PC-3 (cell line): ENCODE measurements around the gene THRA. TPM values are rescaled to one million over a fixed set of nuclear protein-coding genes. Genes with fewer than 3 reads are reported as not detected.

Experiments
- ATAC-seq: fragments of 200-7000 bp; cut with Tn5 transposase; 2 replicates; pipeline ENCODE4 v1.9.1; 2020; ENCODE audit warnings: mild to moderate bottlenecking, moderate library complexity
- BruUV-seq: library from RNA; stranded (reverse); fragments of 400-500 nt; replicated peaks from 2 replicates; lab custom pipeline; 2021; lab: Mats Ljungman, UMichigan
- CTCF ChIA-PET: fragments of 300-600 bp; sonication (Branson Sonifier 250); formaldehyde crosslinking; loops from one replicate; lab custom pipeline; 2022; ENCODE audit warnings: antibody characterized with exemption; lab: Charles Lee
- POLR2A ChIA-PET: fragments of 300-600 bp; sonication (Branson Sonifier 250); formaldehyde crosslinking; loops from one replicate; lab custom pipeline; 2022; ENCODE audit warnings: antibody characterized with exemption; ENCODE audit not compliant: unreplicated experiment; lab: Charles Lee
- DNase-seq: peaks from one replicate; pipeline ENCODE4 v3.0.0-alpha.2; 2015
- H2AFZ ChIP-seq: fragments of 300-600 bp; sonication (generic); 2 replicates; pipeline ENCODE4 v1.6.0; 2016; ENCODE audit warnings: antibody characterized with exemption, low read length
- H3F3A ChIP-seq: fragments of 300-600 bp; sonication (generic); one replicate; pipeline ENCODE4 v1.6.0; 2017; ENCODE audit warnings: antibody characterized with exemption, low read length, control low read depth, mild to moderate bottlenecking; ENCODE audit not compliant: unreplicated experiment
- H3K27ac ChIP-seq: fragments of 300-600 bp; sonication (generic); 2 replicates; pipeline ENCODE4 v1.5.1; 2016; ENCODE audit warnings: mild to moderate bottlenecking, low read length
- H3K27me3 ChIP-seq: fragments of 300-600 bp; sonication (generic); 2 replicates; pipeline ENCODE4 v1.6.1; 2016; ENCODE audit warnings: low read length, mixed read lengths
- H3K36me3 ChIP-seq: fragments of 300-600 bp; sonication (generic); 2 replicates; pipeline ENCODE4 v1.6.1; 2016; ENCODE audit warnings: low read depth, mixed run types, low read length, mixed read lengths
- H3K4me1 ChIP-seq: fragments of 300-600 bp; sonication (generic); 2 replicates; pipeline ENCODE4 v1.5.1; 2016; ENCODE audit warnings: low read length; ENCODE audit not compliant: insufficient read depth
- H3K4me2 ChIP-seq: fragments of 300-600 bp; sonication (generic); 2 replicates; pipeline ENCODE4 v1.6.0; 2016; ENCODE audit warnings: low read length
- H3K4me3 ChIP-seq: fragments of 300-600 bp; sonication (generic); 2 replicates; pipeline ENCODE4 v1.5.1; 2016; ENCODE audit warnings: mild to moderate bottlenecking, low read length, mixed read lengths
- H3K79me2 ChIP-seq: fragments of 300-600 bp; sonication (generic); 2 replicates; pipeline ENCODE4 v1.6.1; 2017; ENCODE audit warnings: low read length, mixed read lengths
- H3K9ac ChIP-seq: fragments of 300-600 bp; sonication (generic); 2 replicates; pipeline ENCODE4 v1.6.0; 2016; ENCODE audit warnings: mild to moderate bottlenecking, low read length
- H3K9me2 ChIP-seq: fragments of 300-600 bp; sonication (generic); replicated peaks from 2 replicates; pipeline ENCODE4 v1.6.1; 2016; ENCODE audit warnings: mixed run types, low read length, mixed read lengths
- H3K9me3 ChIP-seq: fragments of 300-600 bp; sonication (generic); 2 replicates; pipeline ENCODE4 v1.6.1; 2016; ENCODE audit warnings: low read length, mixed read lengths
- H4K20me1 ChIP-seq: fragments of 300-600 bp; sonication (generic); 2 replicates; pipeline ENCODE4 v1.6.1; 2016; ENCODE audit warnings: low read length, mixed read lengths
- CTCF ChIP-seq: fragments of 300-600 bp; sonication (generic); conservative IDR thresholded peaks from 2 replicates; pipeline ENCODE4 v1.5.1; 2017; ENCODE audit warnings: antibody characterized with exemption, low read depth, mild to moderate bottlenecking, low read length
- EZH2 ChIP-seq: fragments of 300-600 bp; sonication (generic); IDR thresholded peaks from one replicate; pipeline ENCODE4 v1.6.1; 2017; ENCODE audit warnings: antibody characterized with exemption, mild to moderate bottlenecking, low read length; ENCODE audit not compliant: unreplicated experiment
- EZH2phosphoT487 ChIP-seq: fragments of 300-600 bp; sonication (generic); IDR thresholded peaks from 2 replicates; pipeline ENCODE4 v1.6.1; 2018; ENCODE audit warnings: mild to moderate bottlenecking, antibody characterized with exemption, low read length, borderline replicate concordance
- intact Hi-C: fragments of 100-400 bp; cut with micrococcal nuclease; formaldehyde crosslinking; loops from 2 replicates; pipeline ENCODE4 v1.9.0; 2023
- total RNA-seq: library from RNA; depleted of rRNA; stranded (reverse); fragments of >200 nt; gene quantifications from 2 replicates; pipeline ENCODE4 v1.2.3, GENCODE V29; 2014

Gene THRA
- total RNA-seq, 1 experiment from 2014 or later, result 6.6 TPM

- no peak for TF ChIP-seq EZH2
- no peak for TF ChIP-seq CTCF
- TF ChIP-seq EZH2phosphoT487, result no peak
- ATAC-seq (no peak), DNase-seq (no peak)
- H3K79me2 ChIP-seq, result no peaks in the 10 kb centered on the region
- no peak overlapping the region for H3K4me3 ChIP-seq
- H3K4me1 ChIP-seq, result peaks cover 55% of the 10 kb centered on the region
- peak overlapping the region; percentile 86; the same call in 1 of the 2 replicates for H3K4me2 ChIP-seq
- H3K9ac ChIP-seq, result 0 out of 2 replicates have a peak overlapping the region, but pooled peaks have one; percentile 16
- H3K27me3 ChIP-seq, result no peaks in the 10 kb centered on the region
- BruUV-seq, result no TSS peak
- H3K9me3 ChIP-seq, result no peaks in the 10 kb centered on the region
- peaks cover 4% of the 10 kb centered on the region for H3F3A ChIP-seq
- intact Hi-C loops, result loop anchor here (1.0 to 5.0 kb wide), 5 partner anchors 12 to 180 kb away; partner anchors contain the start of gene NR1D1
- no peaks in the 10 kb centered on the region for H3K9me2 ChIP-seq
- ChIA-PET POLR2A (interaction anchor here (0.5 to 2.0 kb wide), 6 partner anchors 10 to 89 kb away, joined by 3 to 16 read pairs (median 8); partner anchors contain the start of genes MSL1 and NR1D1), CTCF (interaction anchor here (0.5 to 2.3 kb wide), 10 partner anchors 9 to 86 kb away, joined by 3 to 26 read pairs (median 5); partner anchors contain the start of genes CASC3 and MSL1)
- peak overlapping the region; percentile 11; the same call in 1 of the 2 replicates for H2AFZ ChIP-seq
- H3K36me3 ChIP-seq, result no peaks in the 10 kb centered on the region
- no peaks in the 10 kb centered on the region for H4K20me1 ChIP-seq
- peak overlapping the region; percentile 25; the same call in 1 of the 2 replicates for H3K27ac ChIP-seq
Observed at GRCh38 chr17:40112718-40113109, 49.9 kb downstream of the THRA start.

GRCh38 chr17:40113110-40113906, 50.5 kb downstream of the THRA start:
- DNase-seq (peak; percentile 94), ATAC-seq (peak; percentile 65)
- peak overlapping the region; percentile 95 for H3K9ac ChIP-seq
- H3K4me2 ChIP-seq, result peak overlapping the region; percentile 86
- H3K9me2 ChIP-seq, result no peaks in the 10 kb centered on the region
- CTCF ChIA-PET, result interaction anchor here (0.5 to 2.3 kb wide), 12 partner anchors 9 to 87 kb away, joined by 3 to 26 read pairs (median 4); partner anchors contain the start of genes CASC3 and MSL1
- peak overlapping the region; percentile 76 for H2AFZ ChIP-seq
- BruUV-seq, result TSS peak; percentile 93
- H3K9me3 ChIP-seq, result no peaks in the 10 kb centered on the region
- H3K27ac ChIP-seq, result peak overlapping the region; percentile 98
- H3K79me2 ChIP-seq, result no peaks in the 10 kb centered on the region
- no peaks in the 10 kb centered on the region for H3K27me3 ChIP-seq
- H3K4me3 ChIP-seq, result peak overlapping the region; percentile 60
- TF ChIP-seq EZH2 (no peak), CTCF (peak; percentile 84)
- H4K20me1 ChIP-seq, result no peaks in the 10 kb centered on the region
- POLR2A ChIA-PET, result interaction anchor here (0.5 to 2.0 kb wide), 8 partner anchors 9 to 235 kb away, joined by 3 to 16 read pairs (median 4); partner anchors contain the start of genes MSL1 and NR1D1
- no peaks in the 10 kb centered on the region for H3K36me3 ChIP-seq
- H3K4me1 ChIP-seq, result peaks cover 51% of the 10 kb centered on the region
- intact Hi-C loops, result loop anchor here (1.0 to 5.0 kb wide), 5 partner anchors 11 to 179 kb away; partner anchors contain the start of gene NR1D1
- H3F3A ChIP-seq, result peaks cover 4% of the 10 kb centered on the region
